H9 (cell line): ENCODE measurements around the gene LDLRAD4. TPM values are rescaled to one million over a fixed set of nuclear protein-coding genes. Genes with fewer than 3 reads are reported as not detected.

Experiments
- DNase-seq: peaks from one replicate; pipeline ENCODE4 v3.0.0-alpha.2; 2017
- H2AFZ ChIP-seq: one replicate; pipeline ENCODE4 v1.6.1; 2013; ENCODE audit warnings: mild to moderate bottlenecking, low read length, control low read depth, moderate library complexity
- H2AK5ac ChIP-seq: 2 replicates; pipeline ENCODE4 v1.6.1; 2013; ENCODE audit warnings: low read length, control low read depth, mixed read lengths; ENCODE audit not compliant: insufficient read length
- H2BK120ac ChIP-seq: one replicate; pipeline ENCODE4 v1.6.1; 2013; ENCODE audit warnings: low read depth, mild to moderate bottlenecking, low read length, control low read depth, inconsistent platforms; ENCODE audit not compliant: poor library complexity, severe bottlenecking
- H2BK12ac ChIP-seq: 2 replicates; pipeline ENCODE4 v1.6.1; 2013; ENCODE audit warnings: low read length, control low read depth, mixed read lengths, low read depth; ENCODE audit not compliant: insufficient read length
- H2BK15ac ChIP-seq: 2 replicates; pipeline ENCODE4 v1.6.1; 2013; ENCODE audit warnings: low read depth, low read length, control low read depth
- H2BK20ac ChIP-seq: one replicate; pipeline ENCODE4 v1.6.1; 2013; ENCODE audit warnings: low read depth, mild to moderate bottlenecking, low read length, control low read depth, inconsistent platforms; ENCODE audit not compliant: poor library complexity, severe bottlenecking
- H2BK5ac ChIP-seq: 2 replicates; pipeline ENCODE4 v1.6.1; 2013; ENCODE audit warnings: low read length, control low read depth, mixed read lengths; ENCODE audit not compliant: insufficient read length
- H3K14ac ChIP-seq: 2 replicates; pipeline ENCODE4 v1.6.1; 2013; ENCODE audit warnings: low read length, control low read depth; ENCODE audit not compliant: insufficient read depth
- H3K18ac ChIP-seq: 2 replicates; pipeline ENCODE4 v1.6.1; 2013; ENCODE audit warnings: low read depth, mild to moderate bottlenecking, mixed read lengths, low read length, control low read depth; ENCODE audit not compliant: insufficient read length
- H3K23ac ChIP-seq: 2 replicates; pipeline ENCODE4 v1.6.1; 2013; ENCODE audit warnings: low read length, control low read depth, mixed read lengths, low read depth; ENCODE audit not compliant: insufficient read length
- H3K23me2 ChIP-seq: 2 replicates; pipeline ENCODE4 v1.6.1; 2013; ENCODE audit warnings: low read depth, mild to moderate bottlenecking, mixed read lengths, low read length, control low read depth; ENCODE audit not compliant: insufficient read length, poor library complexity, severe bottlenecking
- H3K27ac ChIP-seq: 2 replicates; pipeline ENCODE4 v1.5.1; 2013; ENCODE audit warnings: low read length, control low read depth, mixed read lengths, low read depth; ENCODE audit not compliant: insufficient read length
- H3K27me3 ChIP-seq: 2 replicates; pipeline ENCODE4 v1.6.1; 2013; ENCODE audit warnings: low read length, control low read depth, inconsistent platforms; ENCODE audit not compliant: insufficient read depth
- H3K4ac ChIP-seq: 2 replicates; pipeline ENCODE4 v1.6.1; 2013; ENCODE audit warnings: low read depth, mild to moderate bottlenecking, control low read depth, inconsistent platforms, low read length, moderate library complexity
- H3K4me1 ChIP-seq: 2 replicates; pipeline ENCODE4 v1.6.1; 2013; ENCODE audit warnings: low read length, control low read depth, inconsistent platforms; ENCODE audit not compliant: insufficient read depth
- H3K4me2 ChIP-seq: 2 replicates; pipeline ENCODE4 v1.6.1; 2013; ENCODE audit warnings: low read length, control low read depth, mixed read lengths; ENCODE audit not compliant: insufficient read length, insufficient read depth
- H3K56ac ChIP-seq: 2 replicates; pipeline ENCODE4 v1.6.1; 2013; ENCODE audit warnings: low read depth, mild to moderate bottlenecking, mixed read lengths, low read length, control low read depth; ENCODE audit not compliant: insufficient read length
- H3K79me1 ChIP-seq: 2 replicates; pipeline ENCODE4 v1.6.1; 2013; ENCODE audit warnings: low read depth, mild to moderate bottlenecking, moderate library complexity, low read length, control low read depth, inconsistent platforms; ENCODE audit not compliant: insufficient read depth, poor library complexity, severe bottlenecking
- H3K79me2 ChIP-seq: 2 replicates; pipeline ENCODE4 v1.6.1; 2013; ENCODE audit warnings: low read length, control low read depth, inconsistent platforms; ENCODE audit not compliant: insufficient read depth
- H3K9ac ChIP-seq: 2 replicates; pipeline ENCODE4 v1.6.1; 2013; ENCODE audit warnings: low read length, control low read depth, mixed read lengths; ENCODE audit not compliant: insufficient read length; ENCODE audit errors: extremely low read depth
- H3K9me3 ChIP-seq: one replicate; pipeline ENCODE4 v1.6.1; 2013; ENCODE audit warnings: low read depth, low read length, inconsistent platforms; ENCODE audit not compliant: control insufficient read depth
- H3T11ph ChIP-seq: one replicate; pipeline ENCODE4 v1.6.1; 2013; ENCODE audit warnings: mild to moderate bottlenecking, low read length, control low read depth, inconsistent platforms
- H4K20me1 ChIP-seq: one replicate; pipeline ENCODE4 v1.6.1; 2013; ENCODE audit not compliant: control insufficient read depth, insufficient read length, insufficient read depth
- H4K5ac ChIP-seq: 2 replicates; pipeline ENCODE4 v1.6.1; 2013; ENCODE audit warnings: low read depth, mild to moderate bottlenecking, mixed read lengths, low read length, control low read depth; ENCODE audit not compliant: insufficient read length
- H4K8ac ChIP-seq: replicated peaks from 2 replicates; pipeline ENCODE4 v1.6.1; 2013; ENCODE audit warnings: low read length, control low read depth, mixed read lengths, low read depth; ENCODE audit not compliant: insufficient read length
- H4K91ac ChIP-seq: 2 replicates; pipeline ENCODE4 v1.6.1; 2013; ENCODE audit warnings: low read depth, mild to moderate bottlenecking, moderate library complexity, mixed read lengths, low read length, control low read depth; ENCODE audit not compliant: insufficient read length
- H3K27ac Mint-ChIP-seq, 3 experiments: 2 replicates in 2 of 3; 3 replicates in 1 of 3; pipeline ENCODE4 v1.8.0; 2020 to 2021; ENCODE audit warnings: mixed read lengths in 3 of 3, mild to moderate bottlenecking in 1 of 3, moderate library complexity in 1 of 3
- H3K27me3 Mint-ChIP-seq: 2 replicates; pipeline ENCODE4 v1.8.0; 2021; ENCODE audit warnings: low read depth, mild to moderate bottlenecking, moderate library complexity, mixed read lengths
- H3K36me3 Mint-ChIP-seq, 3 experiments: 2 replicates in 2 of 3; 3 replicates in 1 of 3; pipeline ENCODE4 v1.8.0; 2020 to 2021; ENCODE audit warnings: low read depth in 3 of 3, mixed read lengths in 3 of 3; ENCODE audit not compliant: insufficient read depth in 1 of 3
- H3K4me1 Mint-ChIP-seq, 2 experiments: 2 replicates each; pipeline ENCODE4 v1.8.0; 2020; ENCODE audit warnings: mixed read lengths in 2 of 2
- H3K4me3 Mint-ChIP-seq, 2 experiments: 2 replicates in 1 of 2; 3 replicates in 1 of 2; pipeline ENCODE4 v1.8.0; 2020 to 2021; ENCODE audit warnings: mild to moderate bottlenecking in 2 of 2, mixed read lengths in 2 of 2, moderate library complexity in 1 of 2
- H3K9me3 Mint-ChIP-seq, 2 experiments: 2 replicates in 1 of 2; 3 replicates in 1 of 2; pipeline ENCODE4 v1.8.0; 2020; ENCODE audit warnings: mild to moderate bottlenecking in 2 of 2, mixed read lengths in 2 of 2, moderate library complexity in 1 of 2
- WGBS: extraction: QIAGEN DNeasy Blood & Tissue Kit; methylation state at CpG from one replicate; pipeline ENCODE4 v1.1.7; 2013; ENCODE audit warnings: missing lambda C conversion rate, low lambda C conversion rate, mixed read lengths; ENCODE audit not compliant: insufficient read length; ENCODE audit errors: extremely low coverage; 5-methylcytosine and 5-hydroxymethylcytosine counted together
- total RNA-seq: library from RNA; stranded (reverse); gene quantifications from 2 replicates; pipeline ENCODE4 v1.2.1, GENCODE V29; 2021
- TF ChIP-seq, protein P1 (sequence below): fragments of 200-600 bp; sonication (generic); conservative IDR thresholded peaks from 3 replicates; pipeline ENCODE4 v1.8.0; 2021; ENCODE audit warnings: antibody characterized with exemption, mild to moderate bottlenecking

Gene LDLRAD4
- total RNA-seq, 1 experiment from 2014 or later = 3.9 TPM

DNA sequence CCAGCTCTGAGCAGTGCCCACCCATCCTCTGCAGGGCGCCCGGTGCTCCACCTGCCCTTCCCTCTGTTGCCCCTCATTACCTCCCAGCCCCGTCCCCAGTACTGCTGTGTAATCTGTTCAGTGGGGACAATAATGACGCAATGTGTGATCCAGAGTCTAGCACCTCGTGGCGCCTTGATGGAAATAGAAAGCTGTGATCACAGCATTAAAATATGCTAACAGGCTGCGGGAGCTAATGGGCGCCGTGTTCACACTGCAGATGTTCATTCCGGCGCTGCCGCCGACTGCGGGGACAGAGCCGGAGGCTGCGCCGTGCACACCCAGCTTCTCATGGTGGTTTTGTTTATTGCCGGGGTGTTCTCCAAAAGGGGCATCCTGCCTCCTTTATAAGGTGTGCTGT lies 235.2 kb downstream of the LDLRAD4 start:
- TF ChIP-seq, protein P1, sequence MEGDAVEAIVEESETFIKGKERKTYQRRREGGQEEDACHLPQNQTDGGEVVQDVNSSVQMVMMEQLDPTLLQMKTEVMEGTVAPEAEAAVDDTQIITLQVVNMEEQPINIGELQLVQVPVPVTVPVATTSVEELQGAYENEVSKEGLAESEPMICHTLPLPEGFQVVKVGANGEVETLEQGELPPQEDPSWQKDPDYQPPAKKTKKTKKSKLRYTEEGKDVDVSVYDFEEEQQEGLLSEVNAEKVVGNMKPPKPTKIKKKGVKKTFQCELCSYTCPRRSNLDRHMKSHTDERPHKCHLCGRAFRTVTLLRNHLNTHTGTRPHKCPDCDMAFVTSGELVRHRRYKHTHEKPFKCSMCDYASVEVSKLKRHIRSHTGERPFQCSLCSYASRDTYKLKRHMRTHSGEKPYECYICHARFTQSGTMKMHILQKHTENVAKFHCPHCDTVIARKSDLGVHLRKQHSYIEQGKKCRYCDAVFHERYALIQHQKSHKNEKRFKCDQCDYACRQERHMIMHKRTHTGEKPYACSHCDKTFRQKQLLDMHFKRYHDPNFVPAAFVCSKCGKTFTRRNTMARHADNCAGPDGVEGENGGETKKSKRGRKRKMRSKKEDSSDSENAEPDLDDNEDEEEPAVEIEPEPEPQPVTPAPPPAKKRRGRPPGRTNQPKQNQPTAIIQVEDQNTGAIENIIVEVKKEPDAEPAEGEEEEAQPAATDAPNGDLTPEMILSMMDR = no peak
- Histone ChIP-seq H3K27me3 (no peaks in the 10 kb centered on the region), H3K4me1 (peaks cover 11% of the 10 kb centered on the region; the same call in 1 of the 2 replicates), H3K23me2 (no peaks in the 10 kb centered on the region), H3K23ac (no peak overlapping the region), H4K91ac (no peak overlapping the region), H2BK15ac (no peak overlapping the region), H3K27ac (no peak overlapping the region), H2BK20ac (no peak overlapping the region), H3T11ph (no peak overlapping the region), H3K9ac (no peak overlapping the region), H3K79me2 (no peaks in the 10 kb centered on the region), H3K4ac (no peak overlapping the region), H2BK5ac (no peak overlapping the region), H2BK12ac (no peak overlapping the region), H4K8ac (no peak overlapping the region), H3K18ac (no peak overlapping the region), H3K4me2 (no peak overlapping the region), H2AFZ (no peak overlapping the region), H4K20me1 (no peaks in the 10 kb centered on the region), H2BK120ac (no peak overlapping the region), H3K79me1 (no peaks in the 10 kb centered on the region), H4K5ac (no peak overlapping the region), H3K9me3 (no peaks in the 10 kb centered on the region), H3K56ac (no peak overlapping the region), H2AK5ac (no peak overlapping the region), H3K14ac (no peak overlapping the region; the same call in 1 of the 2 replicates)
- no CpG with 5 or more reads among the region's 18 CpGs for WGBS
- peaks cover 45 to 50% of the 10 kb centered on the region in 2 experiments for H3K4me1 Mint-ChIP-seq
- H3K4me3 Mint-ChIP-seq = no peak overlapping the region
- peaks cover 0 to 4% (median 0%) of the 10 kb centered on the region in 3 experiments; a peak in 2 of 7 replicates for H3K36me3 Mint-ChIP-seq
- DNase-seq = peak; percentile 19
- no peak overlapping the region for H3K27ac Mint-ChIP-seq
- no peaks in the 10 kb centered on the region; a peak in 1 of 5 replicates for H3K9me3 Mint-ChIP-seq
- H3K27me3 Mint-ChIP-seq = peaks cover 47% of the 10 kb centered on the region
